MM.1S (cell line): ENCODE data around the gene CPPED1.
"Not testable (repeated sequence)": the region's sequence is repeated elsewhere in the genome, so short reads cannot be mapped to it uniquely, and the experiment has no call there.

Experiments used
- EZH2 ChIP-seq: fragments of 300-600 bp; sonication (generic); optimal IDR thresholded peaks from 2 replicates; pipeline ENCODE3; 2017; ENCODE audit warnings: low read depth, mild to moderate bottlenecking, antibody characterized with exemption, low read length, mixed read lengths
- EZH2phosphoT487 ChIP-seq: fragments of 300-600 bp; sonication (generic); IDR thresholded peaks from 2 replicates; pipeline ENCODE4 v1.6.1; 2018; ENCODE audit warnings: antibody characterized with exemption, low read length
- TF ChIP-seq, protein P1 (sequence below): fragments of 300-600 bp; sonication (generic); IDR thresholded peaks from 2 replicates; pipeline ENCODE4 v1.5.1; 2016; ENCODE audit warnings: antibody characterized with exemption, low read length, mixed read lengths

- TF ChIP-seq, protein P1, sequence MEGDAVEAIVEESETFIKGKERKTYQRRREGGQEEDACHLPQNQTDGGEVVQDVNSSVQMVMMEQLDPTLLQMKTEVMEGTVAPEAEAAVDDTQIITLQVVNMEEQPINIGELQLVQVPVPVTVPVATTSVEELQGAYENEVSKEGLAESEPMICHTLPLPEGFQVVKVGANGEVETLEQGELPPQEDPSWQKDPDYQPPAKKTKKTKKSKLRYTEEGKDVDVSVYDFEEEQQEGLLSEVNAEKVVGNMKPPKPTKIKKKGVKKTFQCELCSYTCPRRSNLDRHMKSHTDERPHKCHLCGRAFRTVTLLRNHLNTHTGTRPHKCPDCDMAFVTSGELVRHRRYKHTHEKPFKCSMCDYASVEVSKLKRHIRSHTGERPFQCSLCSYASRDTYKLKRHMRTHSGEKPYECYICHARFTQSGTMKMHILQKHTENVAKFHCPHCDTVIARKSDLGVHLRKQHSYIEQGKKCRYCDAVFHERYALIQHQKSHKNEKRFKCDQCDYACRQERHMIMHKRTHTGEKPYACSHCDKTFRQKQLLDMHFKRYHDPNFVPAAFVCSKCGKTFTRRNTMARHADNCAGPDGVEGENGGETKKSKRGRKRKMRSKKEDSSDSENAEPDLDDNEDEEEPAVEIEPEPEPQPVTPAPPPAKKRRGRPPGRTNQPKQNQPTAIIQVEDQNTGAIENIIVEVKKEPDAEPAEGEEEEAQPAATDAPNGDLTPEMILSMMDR = not testable (repeated sequence)
- TF ChIP-seq EZH2, EZH2phosphoT487: not testable (repeated sequence)
Observed at GRCh38 chr16:12813321-12813720, 9.6 kb upstream of the CPPED1 start.
